Measurements from ENCODE around the gene AMPD2. TPM values are rescaled to one million over a fixed set of nuclear protein-coding genes. Genes with fewer than 3 reads are reported as not detected.

AMPD2 gene
- total RNA-seq, 1 donor from 2014 or later, result 38.5 TPM

DNA sequence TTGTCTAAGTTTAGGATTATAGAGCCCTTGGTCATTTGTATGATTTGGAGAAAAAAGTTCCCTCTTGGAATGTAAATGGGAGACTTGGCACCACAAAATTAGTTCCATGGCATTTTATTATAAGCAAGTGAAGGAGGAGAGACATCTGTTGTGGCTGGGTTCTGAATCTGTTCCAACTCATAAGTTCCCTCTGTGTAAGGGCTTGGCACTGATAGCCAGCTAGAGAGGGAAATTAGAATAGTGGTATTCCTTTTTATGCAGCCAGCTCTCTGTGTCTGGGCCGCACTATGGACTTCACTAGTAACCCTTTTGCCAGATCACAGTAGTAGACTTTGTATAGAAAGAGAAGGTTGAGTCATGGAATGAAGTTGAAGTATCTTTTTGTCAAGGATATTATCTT, 40.1 kb upstream of the AMPD2 start:
- Histone ChIP-seq H3K4me3 (no peak overlapping the region), H3K36me3 (peaks cover 4 to 36% of the 10 kb centered on the region in 2 donors), H3K27me3 (no peaks in the 10 kb centered on the region), H3K27ac (no peak overlapping the region), H3K9me3 (no peaks in the 10 kb centered on the region), H3K4me1 (peaks cover 21% of the 10 kb centered on the region)
- TF ChIP-seq, protein P1, sequence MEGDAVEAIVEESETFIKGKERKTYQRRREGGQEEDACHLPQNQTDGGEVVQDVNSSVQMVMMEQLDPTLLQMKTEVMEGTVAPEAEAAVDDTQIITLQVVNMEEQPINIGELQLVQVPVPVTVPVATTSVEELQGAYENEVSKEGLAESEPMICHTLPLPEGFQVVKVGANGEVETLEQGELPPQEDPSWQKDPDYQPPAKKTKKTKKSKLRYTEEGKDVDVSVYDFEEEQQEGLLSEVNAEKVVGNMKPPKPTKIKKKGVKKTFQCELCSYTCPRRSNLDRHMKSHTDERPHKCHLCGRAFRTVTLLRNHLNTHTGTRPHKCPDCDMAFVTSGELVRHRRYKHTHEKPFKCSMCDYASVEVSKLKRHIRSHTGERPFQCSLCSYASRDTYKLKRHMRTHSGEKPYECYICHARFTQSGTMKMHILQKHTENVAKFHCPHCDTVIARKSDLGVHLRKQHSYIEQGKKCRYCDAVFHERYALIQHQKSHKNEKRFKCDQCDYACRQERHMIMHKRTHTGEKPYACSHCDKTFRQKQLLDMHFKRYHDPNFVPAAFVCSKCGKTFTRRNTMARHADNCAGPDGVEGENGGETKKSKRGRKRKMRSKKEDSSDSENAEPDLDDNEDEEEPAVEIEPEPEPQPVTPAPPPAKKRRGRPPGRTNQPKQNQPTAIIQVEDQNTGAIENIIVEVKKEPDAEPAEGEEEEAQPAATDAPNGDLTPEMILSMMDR (IDR thresholded peaks at IDR 0.05), result no peak
- TF ChIP-seq POLR2AphosphoS5 (IDR thresholded peaks at IDR 0.05; ENCODE audit: insufficient read depth in 1 of 2, low read depth in 1 of 2), result no peak
- no peak for TF ChIP-seq POLR2A (IDR thresholded peaks at IDR 0.05)
- no peak for DNase-seq (ENCODE audit: extremely low spot score in 2 of 2)
- intact Hi-C loops (cut with DNase I), result no loop called here

DNA sequence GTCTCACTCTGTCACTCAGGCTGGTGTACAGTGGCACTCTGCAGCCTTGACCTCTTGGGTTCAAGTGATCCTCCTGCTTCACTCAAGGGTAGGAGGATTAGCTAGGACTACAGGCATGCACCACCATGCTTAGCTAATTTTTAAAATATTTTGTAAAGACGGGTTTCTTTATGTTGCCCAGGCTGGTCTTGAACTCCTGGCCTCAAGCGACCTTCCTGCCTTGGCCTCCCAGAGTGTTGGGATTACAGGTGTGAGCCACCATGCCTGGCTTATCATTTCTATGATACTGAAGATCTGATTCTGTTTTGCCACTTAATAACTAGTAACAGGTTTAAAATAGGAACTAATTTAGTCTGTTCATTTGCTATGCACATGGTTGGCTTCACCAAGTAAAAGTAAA, 37.6 kb upstream of the AMPD2 start:
- TF ChIP-seq POLR2AphosphoS5 (IDR thresholded peaks at IDR 0.05; ENCODE audit: insufficient read depth in 1 of 2, low read depth in 1 of 2), result no peak
- no peak for TF ChIP-seq POLR2A (IDR thresholded peaks at IDR 0.05)
- TF ChIP-seq, protein P1 (IDR thresholded peaks at IDR 0.05), result no peak
- no peaks in the 10 kb centered on the region for H3K9me3 ChIP-seq
- peaks cover 4 to 53% of the 10 kb centered on the region in 2 donors for H3K36me3 ChIP-seq
- H3K27ac ChIP-seq, result no peak overlapping the region
- intact Hi-C loops (cut with DNase I), result no loop called here
- H3K4me3 ChIP-seq, result no peak overlapping the region
- DNase-seq (ENCODE audit: extremely low spot score in 2 of 2), result no peak
- peaks cover 18% of the 10 kb centered on the region for H3K4me1 ChIP-seq
- H3K27me3 ChIP-seq, result no peaks in the 10 kb centered on the region

DNA sequence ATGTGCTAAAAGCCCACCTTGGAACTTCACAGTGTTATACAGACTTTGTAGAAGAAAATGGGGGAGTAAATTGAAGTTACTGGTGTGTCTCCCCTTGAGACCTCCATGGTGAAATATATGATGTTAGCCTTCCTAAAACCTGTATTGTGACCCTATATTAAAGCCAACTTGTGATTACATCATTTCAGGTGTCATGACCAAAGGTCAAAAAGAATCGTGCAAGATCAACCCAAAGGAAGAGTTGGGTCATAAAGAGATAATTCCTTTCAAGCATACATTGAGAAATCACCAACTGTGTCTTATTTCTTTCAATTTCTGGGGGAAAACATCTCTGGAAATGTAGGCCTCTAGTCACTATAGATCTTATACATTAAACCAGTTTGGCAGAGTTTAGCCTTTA, 34.9 kb upstream of the AMPD2 start:
- no peak overlapping the region for H3K27ac ChIP-seq
- DNase-seq (ENCODE audit: extremely low spot score in 2 of 2), result no peak
- H3K4me1 ChIP-seq, result peaks cover 6% of the 10 kb centered on the region
- intact Hi-C loops (cut with DNase I), result no loop called here
- H3K27me3 ChIP-seq, result no peaks in the 10 kb centered on the region
- H3K36me3 ChIP-seq, result peaks cover 4 to 71% of the 10 kb centered on the region in 2 donors
- no peaks in the 10 kb centered on the region for H3K9me3 ChIP-seq
- no peak overlapping the region for H3K4me3 ChIP-seq
- TF ChIP-seq, protein P1 (IDR thresholded peaks at IDR 0.05), result no peak
- TF ChIP-seq POLR2AphosphoS5 (IDR thresholded peaks at IDR 0.05; ENCODE audit: insufficient read depth in 1 of 2, low read depth in 1 of 2) (no peak), POLR2A (IDR thresholded peaks at IDR 0.05) (no peak)

DNA sequence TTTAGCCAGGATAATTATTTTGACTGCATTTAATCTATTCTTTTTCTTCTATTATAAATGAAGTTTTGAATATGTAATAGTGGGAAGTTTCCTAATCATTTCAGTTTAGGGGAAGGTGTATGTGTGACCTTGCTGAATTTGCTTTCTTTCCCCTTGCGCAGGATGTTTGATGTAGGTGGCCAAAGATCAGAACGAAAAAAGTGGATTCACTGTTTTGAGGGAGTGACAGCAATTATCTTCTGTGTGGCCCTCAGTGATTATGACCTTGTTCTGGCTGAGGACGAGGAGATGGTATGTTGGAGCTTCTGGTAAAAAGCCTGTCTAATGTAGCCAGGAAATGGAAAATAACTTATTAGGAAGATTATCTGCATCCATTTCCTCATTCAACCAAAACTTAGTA, 33.6 kb upstream of the AMPD2 start:
- TF ChIP-seq, protein P1 (IDR thresholded peaks at IDR 0.05), result no peak
- TF ChIP-seq POLR2AphosphoS5 (IDR thresholded peaks at IDR 0.05; ENCODE audit: insufficient read depth in 1 of 2, low read depth in 1 of 2), result no peak
- no peak for TF ChIP-seq POLR2A (IDR thresholded peaks at IDR 0.05)

DNA sequence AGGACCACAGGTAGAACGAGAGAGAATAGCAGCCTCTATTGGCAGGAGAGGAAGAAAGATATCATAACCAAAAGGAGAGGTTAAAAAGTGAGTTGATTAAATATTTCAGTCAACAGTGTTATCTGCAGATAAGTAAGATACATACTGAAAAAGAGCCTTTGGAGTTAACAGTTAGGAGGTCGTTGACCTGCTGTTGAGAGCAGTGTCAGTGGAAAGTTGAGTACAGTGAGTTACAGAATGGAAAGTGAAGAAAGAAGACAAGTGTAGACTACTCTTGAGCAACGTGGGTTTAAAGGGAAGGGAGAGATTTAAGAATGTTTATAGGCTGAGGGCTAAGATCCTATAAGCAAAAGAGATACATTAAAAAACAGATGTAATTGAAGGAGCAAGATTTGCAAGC, 30.5 kb upstream of the AMPD2 start:
- H3K4me1 ChIP-seq, result no peaks in the 10 kb centered on the region
- intact Hi-C loops (cut with DNase I), result no loop called here
- H3K27me3 ChIP-seq, result no peaks in the 10 kb centered on the region
- peaks cover under 1 to 70% of the 10 kb centered on the region in 2 donors for H3K36me3 ChIP-seq
- no peak overlapping the region for H3K27ac ChIP-seq
- DNase-seq (ENCODE audit: extremely low spot score in 2 of 2), result no peak
- H3K9me3 ChIP-seq, result no peaks in the 10 kb centered on the region
- no peak overlapping the region for H3K4me3 ChIP-seq
- TF ChIP-seq POLR2A (IDR thresholded peaks at IDR 0.05), result no peak
- TF ChIP-seq POLR2AphosphoS5 (IDR thresholded peaks at IDR 0.05; ENCODE audit: insufficient read depth in 1 of 2, low read depth in 1 of 2), result no peak
- TF ChIP-seq, protein P1 (IDR thresholded peaks at IDR 0.05), result no peak

More for the DNA sequence above, 33.6 kb upstream of the AMPD2 start:
- no peaks in the 10 kb centered on the region for H3K9me3 ChIP-seq
- H3K36me3 ChIP-seq, result peaks cover 4 to 67% of the 10 kb centered on the region in 2 donors
- H3K27me3 ChIP-seq, result no peaks in the 10 kb centered on the region
- no peak for DNase-seq (ENCODE audit: extremely low spot score in 2 of 2)
- no peak overlapping the region for H3K27ac ChIP-seq
- no peak overlapping the region for H3K4me3 ChIP-seq
- H3K4me1 ChIP-seq, result no peaks in the 10 kb centered on the region
- intact Hi-C loops (cut with DNase I), result no loop called here

Data from vagina (tissue), 2 donors.